Right atrium auricular region (tissue), 2 donors: Measurements from ENCODE around the gene ARMCX1. TPM values are rescaled to one million over a fixed set of nuclear protein-coding genes. Genes with fewer than 3 reads are reported as not detected.
"Not testable (repeated sequence)": the region's sequence is repeated elsewhere in the genome, so short reads cannot be mapped to it uniquely, and the experiment has no call there.

Source experiments
- DNase-seq: peaks from one replicate; pipeline ENCODE4 v3.0.0-alpha.2; 2019; ENCODE audit warnings: low spot score
- H3K27ac ChIP-seq, 2 donors: fragments of 200-600 bp; sonication (generic); 1 replicate in 1 of 2; 2 replicates in 1 of 2; pipeline ENCODE4 v1.5.1; 2016 to 2019
- H3K27me3 ChIP-seq, 2 donors: fragments of 200-600 bp; sonication (generic); one replicate each; pipeline versions ENCODE4 v1.5.1 to v1.6.0; 2017 to 2019
- H3K36me3 ChIP-seq: fragments of 200-600 bp; sonication (generic); one replicate; pipeline ENCODE4 v1.5.1; 2016
- H3K4me1 ChIP-seq, 2 donors: fragments of 200-600 bp; sonication (generic); one replicate each; pipeline versions ENCODE4 v1.5.1 to v1.6.0; 2017 to 2019
- H3K4me3 ChIP-seq, 2 donors: fragments of 200-600 bp; sonication (generic); 1 replicate in 1 of 2; 2 replicates in 1 of 2; pipeline ENCODE4 v1.5.1; 2017 to 2019; ENCODE audit warnings: mild to moderate bottlenecking in 1 of 2, moderate library complexity in 1 of 2
- H3K9me3 ChIP-seq, 2 donors: fragments of 200-600 bp; sonication (generic); one replicate each; pipeline ENCODE4 v1.5.1; 2019
- CTCF ChIP-seq, 2 donors: fragments of 200-600 bp; sonication (generic); IDR thresholded peaks; one replicate each; pipeline ENCODE4 v1.5.1; 2019; ENCODE audit warnings: antibody characterized with exemption in 2 of 2
- total RNA-seq, 2 donors: library from RNA; depleted of rRNA; stranded (reverse); fragments of >200 nt; gene quantifications; one replicate each; pipeline ENCODE4 v1.1.0, GENCODE V29; 2016

ARMCX1 gene
- 10 to 100 TPM; 27.2 to 33.4 TPM for total RNA-seq

GRCh38 chrX:101550362-101550750 lies at the start of gene ARMCX1:
Gene ARMCX1, plus strand, starts transcription at chrX:101550547. Its CDS starts 2,384 bp downstream, at chrX:101552931.
- Histone ChIP-seq H3K36me3 (no peaks in the 10 kb centered on the region), H3K27ac (peak within 1 kb of the TSS; percentile 84 to 88), H3K4me1 (no peaks in the 10 kb centered on the region), H3K27me3 (no peaks in the 10 kb centered on the region), H3K4me3 (peak within 1 kb of the TSS; percentile 52 to 53), H3K9me3 (no peaks in the 10 kb centered on the region)
- TF ChIP-seq CTCF (IDR thresholded peaks at IDR 0.05): no peak
- DNase-seq: peak; percentile 86

GRCh38 chrX:101502929-101503328 lies 47.4 kb upstream of the ARMCX1 start:
- H3K27me3 ChIP-seq, H3K4me3 ChIP-seq, H3K9me3 ChIP-seq, H3K27ac ChIP-seq, DNase-seq, H3K36me3 ChIP-seq, H3K4me1 ChIP-seq: not testable (repeated sequence)

GRCh38 chrX:101507372-101507771 lies 43.0 kb upstream of the ARMCX1 start:
- Histone ChIP-seq H3K27ac (no peak overlapping the region), H3K4me3 (no peak overlapping the region), H3K9me3 (no peaks in the 10 kb centered on the region), H3K4me1 (no peaks in the 10 kb centered on the region), H3K36me3 (no peaks in the 10 kb centered on the region), H3K27me3 (no peaks in the 10 kb centered on the region)
- no peak for DNase-seq
- no peak for TF ChIP-seq CTCF (IDR thresholded peaks at IDR 0.05)

GRCh38 chrX:101507986-101508385 lies 42.4 kb upstream of the ARMCX1 start:
- no peak overlapping the region for H3K27ac ChIP-seq
- H3K9me3 ChIP-seq: no peaks in the 10 kb centered on the region
- no peaks in the 10 kb centered on the region for H3K36me3 ChIP-seq
- DNase-seq: no peak
- H3K27me3 ChIP-seq: no peaks in the 10 kb centered on the region
- no peak for TF ChIP-seq CTCF (IDR thresholded peaks at IDR 0.05)
- no peak overlapping the region for H3K4me3 ChIP-seq
- H3K4me1 ChIP-seq: no peaks in the 10 kb centered on the region

- TF ChIP-seq CTCF (IDR thresholded peaks at IDR 0.05): no peak
- H3K36me3 ChIP-seq: no peaks in the 10 kb centered on the region
- H3K9me3 ChIP-seq: peaks cover 0 to 4% of the 10 kb centered on the region in 2 donors
- H3K4me3 ChIP-seq: no peak overlapping the region
- no peaks in the 10 kb centered on the region for H3K4me1 ChIP-seq
- DNase-seq: no peak
- no peak overlapping the region for H3K27ac ChIP-seq
- no peaks in the 10 kb centered on the region for H3K27me3 ChIP-seq
Measured at GRCh38 chrX:101530944-101531343, 19.4 kb upstream of the ARMCX1 start.

GRCh38 chrX:101539116-101539515 lies 11.2 kb upstream of the ARMCX1 start:
- Histone ChIP-seq H3K36me3 (no peaks in the 10 kb centered on the region), H3K27me3 (no peaks in the 10 kb centered on the region), H3K4me3 (no peak overlapping the region), H3K4me1 (no peaks in the 10 kb centered on the region), H3K9me3 (no peaks in the 10 kb centered on the region), H3K27ac (no peak overlapping the region)
- no peak for DNase-seq
- no peak for TF ChIP-seq CTCF (IDR thresholded peaks at IDR 0.05)
